Stimulated activated memory B cell treated with anti-CD40 and anti-IgM and Interleukin-4, amounts not matched to agents 10 μg/mL and 1 μg/mL and 100 μg/mL, for 72 hours (primary cell): ENCODE data around the gene PDZD2.

ENCODE experiments used
- ATAC-seq: fragments of 150-1000 bp; cut with Tn5 transposase; 2 replicates; pipeline ENCODE4 v1.10.0; 2021
- H3K27ac Mint-ChIP-seq: one replicate; pipeline ENCODE4 v1.8.0; 2022; ENCODE audit warnings: mild to moderate bottlenecking, mixed read lengths
- H3K27me3 Mint-ChIP-seq: one replicate; pipeline ENCODE4 v1.8.0; 2022; ENCODE audit warnings: mixed read lengths
- H3K36me3 Mint-ChIP-seq: one replicate; pipeline ENCODE4 v1.8.0; 2022; ENCODE audit warnings: mixed read lengths
- H3K4me1 Mint-ChIP-seq: one replicate; pipeline ENCODE4 v1.8.0; 2022; ENCODE audit warnings: mixed read lengths
- H3K4me3 Mint-ChIP-seq: one replicate; pipeline ENCODE4 v1.8.0; 2022; ENCODE audit warnings: mild to moderate bottlenecking, moderate library complexity, mixed read lengths
- H3K9me3 Mint-ChIP-seq: one replicate; pipeline ENCODE4 v1.8.0; 2022; ENCODE audit warnings: mixed read lengths

Gene PDZD2

GRCh38 chr5:32159328-32160072, 520.6 kb downstream of the PDZD2 start:
- Mint-ChIP-seq H3K4me3 (no peak overlapping the region), H3K27ac (no peak overlapping the region), H3K36me3 (peaks cover 8% of the 10 kb centered on the region), H3K4me1 (peaks cover 24% of the 10 kb centered on the region), H3K9me3 (no peaks in the 10 kb centered on the region), H3K27me3 (no peaks in the 10 kb centered on the region)
- no peak for ATAC-seq

GRCh38 chr5:32160228-32160627, 521.3 kb downstream of the PDZD2 start:
- Mint-ChIP-seq H3K27me3 (no peaks in the 10 kb centered on the region), H3K36me3 (peaks cover 8% of the 10 kb centered on the region), H3K9me3 (no peaks in the 10 kb centered on the region), H3K4me1 (peaks cover 25% of the 10 kb centered on the region), H3K27ac (no peak overlapping the region), H3K4me3 (no peak overlapping the region)
- no peak for ATAC-seq
